Fibroblast of lung (primary cell): ENCODE measurements around the gene MATN1.

Experiments
- EZH2 ChIP-seq: IDR thresholded peaks from 2 replicates; pipeline ENCODE4 v1.5.1; 2012; ENCODE audit warnings: low read length, control low read depth, mild to moderate bottlenecking; ENCODE audit errors: missing control alignments
- TF ChIP-seq, protein P1 (sequence below), 2 donors: IDR thresholded peaks in 1 of 2; conservative IDR thresholded peaks in 1 of 2; 1 replicate in 1 of 2; 2 replicates in 1 of 2; pipeline ENCODE4 v1.5.1; 2011 to 2012; ENCODE audit warnings: low read length in 2 of 2, control low read depth in 1 of 2, inconsistent platforms in 1 of 2, low read depth in 1 of 2, mild to moderate bottlenecking in 1 of 2

DNA sequence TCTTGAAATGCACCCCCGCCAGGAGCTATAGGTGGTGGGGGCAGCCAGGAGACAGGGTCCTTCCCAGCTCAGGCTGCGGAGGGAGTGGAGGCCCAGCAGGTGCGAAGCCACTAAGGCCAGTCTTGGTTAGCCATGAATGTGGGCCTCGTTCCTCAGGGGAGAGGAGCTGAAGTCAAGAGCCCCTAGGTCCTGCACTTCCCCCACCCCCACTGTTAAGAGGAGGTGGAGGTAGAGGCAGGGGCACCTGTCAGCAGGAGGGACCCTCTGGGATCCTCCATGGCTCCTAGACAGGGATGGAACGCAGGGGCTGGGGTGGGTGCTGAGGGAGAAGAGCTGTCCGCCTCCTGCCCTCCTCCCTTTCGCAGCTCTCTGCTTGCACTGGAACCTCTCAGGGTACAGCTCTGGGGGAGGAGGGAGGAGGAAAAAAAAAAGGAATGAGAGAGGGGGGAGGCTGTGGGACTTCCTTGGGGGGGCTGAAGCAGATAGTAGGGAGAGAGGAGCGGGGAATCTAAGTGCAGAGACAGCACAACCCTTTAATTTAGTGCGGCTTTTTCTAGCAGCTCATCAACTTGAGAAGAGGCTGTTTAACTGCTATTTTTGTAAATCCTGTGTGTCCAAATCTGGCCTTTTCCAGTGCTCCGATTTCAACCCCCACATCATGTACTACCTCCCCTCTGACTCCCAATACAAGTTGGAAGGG, 37.0 kb downstream of the MATN1 start:
- TF ChIP-seq, protein P1, sequence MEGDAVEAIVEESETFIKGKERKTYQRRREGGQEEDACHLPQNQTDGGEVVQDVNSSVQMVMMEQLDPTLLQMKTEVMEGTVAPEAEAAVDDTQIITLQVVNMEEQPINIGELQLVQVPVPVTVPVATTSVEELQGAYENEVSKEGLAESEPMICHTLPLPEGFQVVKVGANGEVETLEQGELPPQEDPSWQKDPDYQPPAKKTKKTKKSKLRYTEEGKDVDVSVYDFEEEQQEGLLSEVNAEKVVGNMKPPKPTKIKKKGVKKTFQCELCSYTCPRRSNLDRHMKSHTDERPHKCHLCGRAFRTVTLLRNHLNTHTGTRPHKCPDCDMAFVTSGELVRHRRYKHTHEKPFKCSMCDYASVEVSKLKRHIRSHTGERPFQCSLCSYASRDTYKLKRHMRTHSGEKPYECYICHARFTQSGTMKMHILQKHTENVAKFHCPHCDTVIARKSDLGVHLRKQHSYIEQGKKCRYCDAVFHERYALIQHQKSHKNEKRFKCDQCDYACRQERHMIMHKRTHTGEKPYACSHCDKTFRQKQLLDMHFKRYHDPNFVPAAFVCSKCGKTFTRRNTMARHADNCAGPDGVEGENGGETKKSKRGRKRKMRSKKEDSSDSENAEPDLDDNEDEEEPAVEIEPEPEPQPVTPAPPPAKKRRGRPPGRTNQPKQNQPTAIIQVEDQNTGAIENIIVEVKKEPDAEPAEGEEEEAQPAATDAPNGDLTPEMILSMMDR (conservative IDR thresholded peaks at IDR 0.05 in 1 of 2, IDR thresholded peaks at IDR 0.05 in 1 of 2; ENCODE audit: low read depth in 1 of 2, low read length in 2 of 2): no peak
- no peak for TF ChIP-seq EZH2
